HEK293T (cell line): ENCODE measurements around the gene LGALS12.

Experiments
- ELF4 ChIP-seq: fragments of 450-650 bp; IDR thresholded peaks from 2 replicates; pipeline ENCODE4 v1.6.1; 2017; ENCODE audit warnings: antibody characterized with exemption
- FOXA1 ChIP-seq: fragments of 450-650 bp; IDR thresholded peaks from 2 replicates; pipeline ENCODE4 v1.6.1; 2016; ENCODE audit warnings: mild to moderate bottlenecking
- FOXK2 ChIP-seq: fragments of 450-650 bp; IDR thresholded peaks from 2 replicates; pipeline ENCODE4 v1.6.1; 2016; ENCODE audit warnings: mild to moderate bottlenecking
- FOXM1 ChIP-seq: fragments of 450-650 bp; IDR thresholded peaks from 2 replicates; pipeline ENCODE4 v1.6.1; 2017; ENCODE audit warnings: mild to moderate bottlenecking, borderline replicate concordance
- HDGF ChIP-seq: fragments of 450-650 bp; IDR thresholded peaks from 2 replicates; pipeline ENCODE4 v1.6.1; 2017; ENCODE audit warnings: antibody characterized with exemption, borderline replicate concordance
- L3MBTL2 ChIP-seq: fragments of 450-650 bp; conservative IDR thresholded peaks from 2 replicates; pipeline ENCODE4 v1.6.1; 2016; ENCODE audit warnings: mild to moderate bottlenecking
- SP1 ChIP-seq: fragments of 450-650 bp; IDR thresholded peaks from 2 replicates; pipeline ENCODE4 v1.6.1; 2017

GRCh38 chr11:63560506-63561180 lies 54.8 kb downstream of the LGALS12 start:
- no peak for TF ChIP-seq ELF4
- no peak for TF ChIP-seq FOXA1
- TF ChIP-seq SP1 = no peak
- TF ChIP-seq FOXM1 = no peak
- TF ChIP-seq HDGF = no peak
- no peak for TF ChIP-seq L3MBTL2
- TF ChIP-seq FOXK2 = no peak
